Stimulated activated CD8-positive, alpha-beta memory T cell treated with anti-CD3 and anti-CD28 coated beads, Interleukin-7, amount 100 ng/mL, for 1 hour (primary cell): ENCODE data around the gene PCID2.

Experiments
- DNase-seq, 2 donors: peaks; one replicate each; pipeline ENCODE4 v3.0.0-alpha.2; 2020; ENCODE audit warnings: low read depth in 2 of 2

PCID2 gene

GRCh38 chr13:113149711-113150549 lies 58.5 kb downstream of the PCID2 start:
- no peak for DNase-seq

DNA sequence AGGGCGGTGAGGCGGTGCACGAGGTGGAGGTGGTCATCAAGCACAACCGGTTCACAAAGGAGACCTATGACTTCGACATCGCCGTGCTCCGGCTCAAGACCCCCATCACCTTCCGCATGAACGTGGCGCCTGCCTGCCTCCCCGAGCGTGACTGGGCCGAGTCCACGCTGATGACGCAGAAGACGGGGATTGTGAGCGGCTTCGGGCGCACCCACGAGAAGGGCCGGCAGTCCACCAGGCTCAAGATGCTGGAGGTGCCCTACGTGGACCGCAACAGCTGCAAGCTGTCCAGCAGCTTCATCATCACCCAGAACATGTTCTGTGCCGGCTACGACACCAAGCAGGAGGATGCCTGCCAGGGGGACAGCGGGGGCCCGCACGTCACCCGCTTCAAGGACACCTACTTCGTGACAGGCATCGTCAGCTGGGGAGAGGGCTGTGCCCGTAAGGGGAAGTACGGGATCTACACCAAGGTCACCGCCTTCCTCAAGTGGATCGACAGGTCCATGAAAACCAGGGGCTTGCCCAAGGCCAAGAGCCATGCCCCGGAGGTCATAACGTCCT lies 59.4 kb downstream of the PCID2 start:
- no peak for DNase-seq

GRCh38 chr13:113148407-113148806 lies 60.1 kb downstream of the PCID2 start:
- no peak for DNase-seq

DNA sequence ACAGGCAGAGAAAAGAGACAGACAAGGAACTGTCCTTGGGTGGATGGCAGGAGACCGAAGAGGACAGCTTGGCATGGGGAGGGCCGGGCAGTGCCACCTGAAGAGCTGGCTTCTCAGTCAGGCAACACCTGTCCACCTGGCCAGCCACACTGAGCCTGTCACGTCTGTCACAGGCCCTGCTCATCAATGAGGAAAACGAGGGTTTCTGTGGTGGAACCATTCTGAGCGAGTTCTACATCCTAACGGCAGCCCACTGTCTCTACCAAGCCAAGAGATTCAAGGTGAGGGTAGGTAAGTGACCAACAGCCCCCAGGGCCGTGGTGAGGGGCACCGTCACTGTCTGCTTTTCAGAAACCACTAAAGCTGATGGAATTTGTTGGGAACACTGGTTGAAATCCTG lies 61.3 kb downstream of the PCID2 start:
- DNase-seq, result no peak

DNA sequence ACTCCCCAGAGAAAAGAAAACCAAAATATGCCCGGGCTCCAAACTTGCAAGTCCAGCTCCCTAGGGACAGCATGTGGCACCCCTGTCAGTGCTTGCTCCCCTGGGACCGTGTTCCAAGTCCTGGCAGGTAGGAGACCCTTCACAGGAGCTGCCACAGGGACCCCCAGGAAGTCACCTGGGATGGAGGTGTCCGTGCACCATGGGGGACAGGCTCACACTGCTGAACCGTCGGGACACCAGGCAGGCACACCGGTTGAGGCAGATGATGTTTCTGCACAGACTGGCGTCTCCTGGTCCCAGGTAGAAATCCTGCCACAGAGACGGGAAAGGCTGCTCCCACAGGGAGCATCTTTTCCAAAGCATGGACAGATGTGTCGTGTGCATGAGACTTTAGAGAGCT lies 61.7 kb downstream of the PCID2 start:
- no peak for DNase-seq

DNA sequence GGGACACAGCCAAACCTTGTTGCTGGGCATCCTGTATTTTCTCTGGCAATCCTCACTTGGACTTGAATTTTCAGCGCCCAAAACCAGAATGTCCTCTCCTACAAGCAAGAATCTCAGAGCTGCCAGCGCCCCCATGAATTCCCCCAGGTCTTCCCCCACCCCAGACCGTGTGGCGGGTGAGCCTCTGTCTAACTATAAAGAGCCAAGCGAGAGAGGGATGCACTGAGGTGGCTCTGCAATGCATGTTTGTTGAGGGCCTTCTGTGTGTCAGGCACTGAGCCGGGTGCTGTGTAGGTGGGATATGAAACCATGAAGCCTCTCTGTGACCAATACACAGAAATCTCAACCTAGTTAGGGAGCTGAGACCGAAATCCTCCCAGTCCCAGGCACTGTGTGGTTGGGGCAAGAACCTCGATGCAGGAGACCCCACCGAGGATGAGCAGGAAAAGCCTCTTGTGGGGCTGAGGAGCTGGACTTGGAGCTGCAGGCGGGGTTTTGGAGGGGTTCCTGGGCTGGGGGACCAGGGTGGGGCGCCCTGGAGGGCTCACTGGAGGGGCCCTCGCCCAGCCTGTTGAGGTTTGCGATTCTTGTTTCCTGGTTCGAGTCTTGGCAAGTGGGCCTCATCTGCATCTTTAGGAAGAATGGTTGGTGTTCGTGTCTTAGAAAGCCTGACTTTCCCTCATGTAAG lies 62.4 kb downstream of the PCID2 start:
- DNase-seq, result no peak

GRCh38 chr13:113145496-113145895 lies 63.0 kb downstream of the PCID2 start:
- no peak for DNase-seq

GRCh38 chr13:113144255-113144629 lies 64.2 kb downstream of the PCID2 start:
- no peak for DNase-seq

- DNase-seq, result no peak
Measured at GRCh38 chr13:113143466-113144254, 64.8 kb downstream of the PCID2 start.

GRCh38 chr13:113142876-113143275 lies 65.6 kb downstream of the PCID2 start:
- DNase-seq, result no peak

- no peak for DNase-seq
Measured at GRCh38 chr13:113141601-113141970, 66.9 kb downstream of the PCID2 start.

GRCh38 chr13:113140677-113141600 lies 67.5 kb downstream of the PCID2 start:
- no peak for DNase-seq

DNA sequence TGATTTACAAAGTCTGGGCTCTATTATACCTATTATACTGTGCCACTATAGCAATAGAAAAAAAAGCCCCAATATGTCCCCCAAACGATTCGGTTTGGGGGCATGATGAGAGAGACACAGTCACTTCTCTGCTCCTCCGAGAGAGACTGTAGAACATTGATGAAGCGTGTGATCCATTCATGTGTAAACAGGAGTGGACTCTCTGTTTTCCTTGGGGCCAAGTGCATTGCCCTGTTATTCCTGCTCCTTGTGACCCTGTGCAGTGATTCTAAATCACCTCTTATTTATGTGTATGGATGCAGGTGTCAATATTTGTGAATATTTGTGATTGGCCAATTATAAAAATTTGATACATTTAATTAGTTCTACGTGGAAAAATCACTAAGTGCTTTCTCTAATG lies 68.9 kb downstream of the PCID2 start:
- no peak for DNase-seq

DNA sequence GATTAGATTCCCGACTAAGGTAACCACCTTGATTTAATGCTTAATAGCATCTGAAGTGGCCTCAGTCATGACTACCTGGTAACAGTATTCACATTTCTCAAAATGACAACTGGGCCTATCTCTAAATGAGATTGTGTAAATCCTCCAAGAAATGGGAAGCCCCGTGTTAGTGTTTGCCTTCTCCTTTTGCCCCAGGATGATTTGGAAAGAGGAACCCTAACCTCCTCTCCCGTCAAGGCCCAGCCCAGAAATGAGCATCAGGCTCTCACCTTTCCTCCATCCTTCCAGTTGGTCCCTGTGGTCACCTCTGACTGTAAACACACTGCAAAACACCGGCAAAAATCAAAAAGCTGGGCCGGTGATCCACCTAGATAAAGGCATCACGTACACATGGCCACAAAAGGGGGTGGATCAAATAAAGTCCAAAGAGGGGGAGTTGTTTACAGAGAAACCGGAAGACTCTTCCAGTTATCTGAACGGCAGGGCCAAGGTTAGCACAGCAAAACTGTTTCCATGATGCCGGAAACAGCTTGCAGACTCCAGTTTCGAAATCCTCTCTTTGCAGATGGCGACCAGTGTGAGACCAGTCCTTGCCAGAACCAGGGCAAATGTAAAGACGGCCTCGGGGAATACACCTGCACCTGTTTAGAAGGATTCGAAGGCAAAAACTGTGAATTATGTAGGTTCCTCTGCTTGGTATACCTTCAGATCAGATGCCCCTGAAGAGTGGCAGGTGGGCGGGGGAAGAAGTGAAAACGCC lies 69.5 kb downstream of the PCID2 start:
- DNase-seq, result no peak

GRCh38 chr13:113137691-113138298 lies 70.7 kb downstream of the PCID2 start:
- no peak for DNase-seq

DNA sequence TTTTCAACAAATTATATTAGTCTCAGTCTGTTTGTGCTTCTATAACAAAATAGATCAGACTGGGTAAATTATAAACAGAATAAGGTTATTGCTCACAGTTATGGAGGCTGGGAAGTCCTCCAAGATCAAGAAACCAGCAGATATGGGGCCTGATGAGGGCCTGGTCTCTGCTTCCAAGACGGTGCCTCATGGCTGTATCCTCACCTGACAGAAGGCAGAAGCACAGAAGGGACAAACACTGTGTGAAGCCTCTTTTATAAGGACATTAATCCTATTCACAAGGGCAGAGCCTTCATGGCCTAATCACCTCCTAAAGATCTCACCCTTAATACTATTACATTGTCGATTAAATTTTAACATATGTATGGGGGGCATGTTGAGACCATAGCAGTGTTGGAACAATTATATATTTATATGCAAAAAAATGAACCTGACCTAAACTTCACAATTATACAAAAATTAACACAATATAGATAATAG lies 73.1 kb downstream of the PCID2 start:
- DNase-seq, result no peak

DNA sequence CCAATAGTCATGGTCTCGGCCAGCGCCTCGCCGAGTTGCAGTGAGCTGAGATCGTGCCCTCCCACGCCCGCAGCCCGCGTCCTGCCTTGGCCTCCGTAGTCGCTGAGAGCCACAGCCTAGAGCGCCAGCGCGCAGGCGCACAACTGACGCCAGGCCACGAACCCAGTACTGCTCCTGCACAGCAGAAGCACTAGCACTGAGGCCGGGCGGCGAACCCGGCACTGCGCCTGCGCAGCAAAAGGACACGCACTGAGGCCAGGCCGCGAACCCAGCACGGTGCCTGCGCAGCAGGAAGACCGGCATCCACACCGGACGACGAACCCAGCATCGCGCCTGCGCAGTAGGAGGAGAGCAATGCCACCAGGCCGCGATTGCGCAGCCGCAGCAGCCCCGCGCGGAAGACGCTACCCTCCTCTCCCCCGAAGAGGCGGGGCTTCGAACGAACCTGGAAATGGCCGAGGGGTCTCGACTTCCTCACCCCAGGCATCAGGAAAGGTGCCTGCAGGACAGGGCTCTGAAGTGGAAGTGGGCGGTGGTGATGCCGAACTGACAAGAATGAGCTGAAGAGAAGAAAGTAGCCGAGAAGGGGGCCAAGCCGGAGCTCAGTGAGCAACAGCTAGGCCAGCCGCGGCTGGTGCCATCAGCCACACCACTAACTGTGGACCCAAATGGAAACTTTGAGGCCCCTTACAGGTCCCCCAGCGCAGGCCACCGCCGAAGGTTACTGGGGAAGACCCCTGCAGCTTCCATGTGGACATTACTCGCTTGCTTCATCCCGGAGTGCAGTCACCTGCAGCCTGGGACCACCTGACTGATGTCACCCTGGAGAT lies 78.3 kb downstream of the PCID2 start:
- DNase-seq, result no peak

GRCh38 chr13:113129480-113129879 lies 79.0 kb downstream of the PCID2 start:
- DNase-seq, result no peak
